Measurements from ENCODE around the gene ATP6V0B. TPM values are rescaled to one million over a fixed set of nuclear protein-coding genes. Genes with fewer than 3 reads are reported as not detected.
A peak's percentile ranks its signal among the peaks of the same experiment; 100 is the strongest.

The ATP6V0B gene
- total RNA-seq, 2 donors from 2014 or later = 96.5 to 113 TPM

DNA sequence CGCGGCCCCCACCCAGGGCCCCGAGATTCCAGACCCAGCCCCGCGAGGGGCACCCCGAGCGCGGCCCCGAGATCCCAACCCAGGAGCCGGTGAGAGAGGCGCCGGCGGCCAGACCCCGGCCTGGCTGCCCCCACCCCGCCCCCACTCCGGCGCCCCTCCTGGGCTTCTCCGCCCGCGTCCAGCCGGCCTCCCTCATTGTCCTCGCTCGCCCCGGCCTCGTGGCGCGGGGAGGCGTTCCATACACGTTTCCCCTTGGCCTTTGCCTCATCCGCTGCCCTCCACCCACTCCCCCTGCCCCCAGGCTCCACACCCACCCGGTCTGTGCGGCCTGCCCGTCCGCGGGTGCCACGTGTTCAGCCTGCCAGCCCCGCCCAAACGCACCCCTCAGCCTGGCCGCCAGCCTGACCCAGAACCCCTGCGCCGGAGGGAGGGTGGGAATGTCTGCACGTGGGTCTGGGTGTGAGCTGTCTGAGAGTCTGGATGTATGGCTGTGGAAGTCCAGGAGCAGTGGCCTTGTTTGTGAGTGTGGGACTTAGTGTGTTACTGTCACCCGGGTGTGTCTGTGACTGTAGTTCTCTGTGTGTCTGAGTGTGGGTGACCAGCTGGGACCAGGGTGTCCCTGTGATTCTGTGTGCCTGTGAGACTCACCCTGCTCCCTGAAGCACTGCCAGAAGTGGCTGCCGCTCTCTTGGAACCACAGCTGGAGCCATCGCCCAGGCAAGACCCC, 4.9 kb downstream of the ATP6V0B start:
- ATAC-seq (peak; percentile 13 to 31), DNase-seq (peak; percentile 72)
- intact Hi-C loops (cut with DNase I) = no loop called here

DNA sequence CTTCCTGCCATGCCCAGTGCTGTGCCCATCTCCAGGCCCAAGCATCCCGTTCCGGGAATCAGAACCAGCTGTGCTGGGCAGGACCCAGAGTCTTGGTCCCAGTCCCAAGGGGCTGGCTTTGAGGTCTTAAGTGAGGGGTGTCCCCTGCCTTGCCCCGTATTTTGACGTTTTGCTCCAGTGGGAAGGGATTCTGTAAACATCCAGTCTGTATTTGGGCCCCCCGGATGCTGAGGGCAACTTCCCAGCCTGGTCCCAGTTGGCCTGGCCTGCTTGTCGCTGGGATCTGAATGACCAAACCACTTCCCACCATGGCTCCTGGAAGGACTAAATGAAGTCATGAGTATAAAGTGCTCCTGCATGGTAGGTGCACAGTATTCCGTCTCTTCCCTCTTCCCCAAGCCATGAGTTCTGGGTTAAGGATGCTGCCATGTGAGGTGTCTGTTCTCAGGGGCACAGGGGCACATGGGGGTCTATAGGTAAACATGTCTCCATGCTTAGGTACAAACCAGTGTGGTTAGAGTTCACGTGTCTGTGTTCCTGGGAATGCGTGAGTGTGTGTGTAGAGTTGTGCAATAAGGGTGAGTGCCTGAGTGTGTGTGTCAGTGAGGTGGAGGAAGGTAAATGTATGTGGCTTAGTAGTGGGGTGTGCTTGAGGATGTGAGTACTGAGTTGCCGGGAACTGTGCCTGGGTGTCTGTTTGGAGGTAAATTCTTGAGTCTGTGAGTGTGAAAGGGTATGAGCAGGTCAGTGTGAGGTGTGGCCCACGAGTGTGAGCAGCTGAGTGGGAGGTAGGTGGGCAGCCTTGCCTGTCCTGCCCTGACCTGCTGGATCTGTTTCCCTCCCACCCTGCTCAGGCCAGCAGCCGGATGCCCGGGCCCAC, 5.7 kb downstream of the ATP6V0B start:
- ATAC-seq = no peak
- intact Hi-C loops (cut with DNase I) = no loop called here
- no peak for DNase-seq

DNA sequence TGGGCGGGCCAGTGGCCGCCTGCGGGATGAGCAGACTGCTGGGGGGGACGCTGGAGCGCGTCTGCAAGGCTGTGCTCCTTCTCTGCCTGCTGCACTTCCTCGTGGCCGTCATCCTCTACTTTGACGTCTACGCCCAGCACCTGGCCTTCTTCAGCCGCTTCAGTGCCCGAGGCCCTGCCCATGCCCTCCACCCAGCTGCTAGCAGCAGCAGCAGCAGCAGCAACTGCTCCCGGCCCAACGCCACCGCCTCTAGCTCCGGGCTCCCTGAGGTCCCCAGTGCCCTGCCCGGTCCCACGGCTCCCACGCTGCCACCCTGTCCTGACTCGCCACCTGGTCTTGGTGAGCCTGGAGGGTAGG, 6.4 kb downstream of the ATP6V0B start:
- DNase-seq (no peak), ATAC-seq (no peak)
- intact Hi-C loops (cut with DNase I) = no loop called here

DNA sequence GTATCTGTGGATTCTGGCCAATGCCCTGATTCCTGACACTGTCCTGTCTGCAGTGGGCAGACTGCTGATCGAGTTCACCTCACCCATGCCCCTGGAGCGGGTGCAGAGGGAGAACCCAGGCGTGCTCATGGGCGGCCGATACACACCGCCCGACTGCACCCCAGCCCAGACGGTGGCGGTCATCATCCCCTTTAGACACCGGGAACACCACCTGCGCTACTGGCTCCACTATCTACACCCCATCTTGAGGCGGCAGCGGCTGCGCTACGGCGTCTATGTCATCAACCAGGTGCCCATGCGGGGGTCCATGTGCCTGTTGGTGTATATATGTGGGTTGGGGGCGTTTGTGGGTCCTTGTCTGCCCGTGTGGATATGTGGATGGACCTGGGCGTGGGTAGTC, 6.9 kb downstream of the ATP6V0B start:
- intact Hi-C loops (cut with DNase I) = no loop called here
- DNase-seq (no peak), ATAC-seq (no peak)

DNA sequence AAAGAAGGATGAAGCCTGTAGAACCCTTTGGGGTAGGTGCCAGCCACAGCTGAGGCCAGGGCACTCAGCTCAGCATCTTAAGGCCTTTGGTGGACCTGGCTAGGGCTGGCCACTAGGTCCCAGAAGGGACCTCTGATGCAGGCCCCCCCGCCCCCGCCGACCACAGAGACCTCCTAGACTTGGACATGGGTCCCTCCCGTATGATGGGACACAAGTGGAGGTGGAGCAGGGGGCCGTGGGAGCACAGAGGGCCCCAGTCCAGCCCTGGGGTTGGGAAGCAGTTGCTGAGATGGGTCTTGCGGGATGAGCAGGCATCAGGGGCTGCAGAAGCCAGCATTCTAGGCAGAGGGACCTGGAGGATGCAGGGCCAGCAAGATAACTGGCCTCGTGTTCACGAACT, 7.5 kb downstream of the ATP6V0B start:
- intact Hi-C loops (cut with DNase I) = no loop called here
- DNase-seq (no peak), ATAC-seq (no peak)

DNA sequence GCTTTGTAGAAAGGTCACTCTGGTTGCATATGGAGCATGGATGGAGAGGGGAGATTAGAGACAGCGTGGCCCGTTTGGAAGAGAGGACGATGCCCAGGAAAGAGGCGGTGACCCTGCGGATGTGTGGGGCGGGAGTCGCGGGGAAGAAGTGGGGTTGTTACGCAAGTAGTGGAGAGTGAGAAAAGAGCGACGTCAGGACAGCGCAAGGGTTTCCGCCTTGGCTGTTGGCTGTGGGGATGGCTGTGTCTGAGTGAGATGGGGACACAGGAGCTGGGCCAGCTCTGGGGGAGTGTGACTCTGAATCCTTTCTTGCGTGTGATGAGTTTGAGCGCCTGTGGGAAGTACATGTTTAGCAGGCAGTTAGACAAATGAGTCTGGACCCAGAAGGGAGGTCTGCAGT, 8.0 kb downstream of the ATP6V0B start:
- ATAC-seq (no peak), DNase-seq (no peak)
- intact Hi-C loops (cut with DNase I) = no loop called here

DNA sequence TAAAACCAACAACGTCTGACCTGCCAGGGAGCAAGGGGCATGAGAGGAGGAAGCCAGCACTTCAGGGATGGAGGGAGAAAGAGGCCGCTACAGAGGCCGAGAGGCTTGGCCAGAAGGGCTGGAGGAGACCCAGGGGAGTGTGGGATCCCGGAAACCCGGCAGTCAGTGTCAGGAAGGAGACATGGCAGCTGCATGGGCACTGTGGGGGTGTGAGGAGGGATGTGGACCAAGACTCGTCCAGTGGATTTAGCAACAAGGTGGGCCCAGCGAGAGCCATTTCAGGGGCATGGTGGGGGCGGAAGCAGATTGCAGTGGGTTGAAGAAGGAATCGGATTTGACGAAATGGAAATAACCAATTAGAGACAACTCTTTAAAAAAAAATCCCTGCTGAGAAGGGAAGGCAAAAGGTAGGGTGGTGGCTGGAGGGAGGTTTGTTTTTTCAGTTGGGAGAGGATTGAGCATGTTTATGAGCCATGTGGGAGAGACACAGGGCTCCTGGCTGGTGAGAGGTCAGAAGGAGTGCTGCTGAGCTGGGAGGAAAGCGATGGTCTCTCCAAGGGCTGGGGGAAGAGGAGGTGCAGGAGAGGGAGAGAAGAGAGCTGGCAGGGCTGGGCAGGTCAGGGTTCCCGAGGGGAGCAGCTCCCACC, 8.6 kb downstream of the ATP6V0B start:
- DNase-seq (no peak), ATAC-seq (no peak)
- intact Hi-C loops (cut with DNase I) = no loop called here

DNA sequence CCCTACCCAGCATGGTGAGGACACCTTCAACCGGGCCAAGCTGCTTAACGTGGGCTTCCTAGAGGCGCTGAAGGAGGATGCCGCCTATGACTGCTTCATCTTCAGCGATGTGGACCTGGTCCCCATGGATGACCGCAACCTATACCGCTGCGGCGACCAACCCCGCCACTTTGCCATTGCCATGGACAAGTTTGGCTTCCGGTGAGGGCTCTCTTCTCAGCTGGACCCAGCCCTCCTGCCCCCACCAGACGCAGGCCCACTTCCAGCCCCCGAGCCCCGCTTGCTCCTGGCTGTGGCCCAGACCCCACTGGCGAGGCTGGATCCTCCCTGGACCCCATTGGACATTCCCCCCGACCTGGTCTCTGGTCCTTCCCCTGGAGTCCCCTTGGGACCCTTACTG, 10.1 kb downstream of the ATP6V0B start:
- ATAC-seq (no peak), DNase-seq (no peak)
- intact Hi-C loops (cut with DNase I) = no loop called here

DNA sequence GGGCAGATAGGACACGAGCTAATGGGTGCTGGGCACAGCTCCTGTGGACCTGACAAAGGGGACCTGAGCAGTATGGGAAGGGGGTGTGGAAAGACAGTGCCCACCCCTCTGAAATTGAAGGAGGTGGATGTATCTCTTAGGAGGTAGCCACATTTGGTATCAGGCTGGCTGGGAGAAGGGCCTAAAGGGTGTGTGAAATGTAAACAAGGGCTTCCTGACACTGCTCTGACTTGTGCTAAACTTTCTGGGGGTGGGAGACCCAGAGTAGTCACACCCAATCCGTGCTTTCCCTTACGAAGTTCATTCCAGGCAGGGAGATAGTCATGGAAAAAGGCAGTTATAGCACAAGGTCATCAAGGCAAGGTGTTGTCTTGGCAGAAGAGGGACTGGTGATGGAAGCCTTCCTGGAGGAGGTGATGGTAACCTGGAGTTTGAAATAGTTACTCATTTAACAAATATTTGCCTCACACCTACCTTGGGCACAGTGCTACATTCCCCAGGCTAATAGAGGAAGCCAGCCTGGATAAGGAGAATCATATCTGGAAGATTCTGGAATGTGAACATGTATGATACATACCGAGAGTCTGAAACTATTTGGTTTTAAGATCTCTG, 11.3 kb downstream of the ATP6V0B start:
- intact Hi-C loops (cut with DNase I) = no loop called here
- ATAC-seq (no peak), DNase-seq (no peak)

DNA sequence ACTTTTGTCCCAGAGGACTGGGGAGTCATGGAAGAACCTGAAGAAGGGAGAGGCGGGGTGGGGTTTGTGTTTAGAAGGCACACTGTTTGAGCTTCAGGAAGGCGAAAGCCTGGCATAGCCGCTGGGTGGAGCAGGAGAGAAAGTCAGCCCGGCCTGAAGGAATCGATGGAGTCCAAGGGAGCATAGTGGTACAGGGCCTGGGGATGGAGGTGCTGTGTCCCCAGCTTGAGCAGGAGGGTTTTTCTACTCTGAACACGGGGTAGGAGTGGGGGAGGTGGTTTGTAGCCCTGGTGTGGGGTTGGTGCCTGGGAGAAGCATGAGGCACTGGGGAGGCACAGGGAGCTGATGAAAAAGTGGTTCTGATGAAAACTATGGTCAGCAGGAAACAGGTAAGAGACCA, 12.0 kb downstream of the ATP6V0B start:
- intact Hi-C loops (cut with DNase I) = no loop called here

DNA sequence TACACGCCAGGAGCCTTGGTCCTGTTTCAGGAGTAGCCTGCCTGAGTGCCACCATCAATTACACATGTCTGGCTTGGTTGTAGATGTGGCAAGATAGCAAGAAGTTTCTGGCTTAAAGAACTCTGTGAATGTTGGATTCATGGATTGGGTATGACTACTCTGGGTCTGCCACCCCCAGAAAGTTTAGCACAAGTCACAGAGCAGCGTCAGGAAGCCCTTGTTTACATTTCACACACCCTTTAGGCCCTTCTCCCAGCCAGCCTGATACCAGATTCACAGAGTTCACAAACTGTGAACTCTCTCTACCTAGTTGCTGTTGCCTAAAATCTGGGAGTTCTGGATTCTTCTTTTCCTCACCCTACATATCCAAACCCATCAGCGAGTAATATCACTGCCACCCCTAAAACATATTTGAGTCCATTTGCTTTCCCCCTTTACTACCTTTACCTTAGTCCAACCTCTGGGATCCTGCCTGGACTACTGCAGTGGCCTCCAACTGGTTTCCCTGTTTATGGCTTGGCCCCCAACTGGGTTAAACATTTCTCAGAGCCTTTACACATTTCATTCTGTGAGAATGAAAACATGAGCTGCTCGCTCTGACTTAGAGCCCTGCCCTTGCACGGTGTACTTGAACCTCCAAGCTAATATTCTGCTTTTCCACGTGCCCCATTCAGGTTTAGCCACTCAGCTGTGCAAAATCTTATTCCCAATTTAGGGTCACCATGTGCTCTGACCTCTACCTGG, 12.6 kb downstream of the ATP6V0B start:
- intact Hi-C loops (cut with DNase I) = no loop called here
- ATAC-seq = no peak
- no peak for DNase-seq

More for the DNA sequence above, 12.0 kb downstream of the ATP6V0B start:
- ATAC-seq (no peak), DNase-seq (no peak)

DNA sequence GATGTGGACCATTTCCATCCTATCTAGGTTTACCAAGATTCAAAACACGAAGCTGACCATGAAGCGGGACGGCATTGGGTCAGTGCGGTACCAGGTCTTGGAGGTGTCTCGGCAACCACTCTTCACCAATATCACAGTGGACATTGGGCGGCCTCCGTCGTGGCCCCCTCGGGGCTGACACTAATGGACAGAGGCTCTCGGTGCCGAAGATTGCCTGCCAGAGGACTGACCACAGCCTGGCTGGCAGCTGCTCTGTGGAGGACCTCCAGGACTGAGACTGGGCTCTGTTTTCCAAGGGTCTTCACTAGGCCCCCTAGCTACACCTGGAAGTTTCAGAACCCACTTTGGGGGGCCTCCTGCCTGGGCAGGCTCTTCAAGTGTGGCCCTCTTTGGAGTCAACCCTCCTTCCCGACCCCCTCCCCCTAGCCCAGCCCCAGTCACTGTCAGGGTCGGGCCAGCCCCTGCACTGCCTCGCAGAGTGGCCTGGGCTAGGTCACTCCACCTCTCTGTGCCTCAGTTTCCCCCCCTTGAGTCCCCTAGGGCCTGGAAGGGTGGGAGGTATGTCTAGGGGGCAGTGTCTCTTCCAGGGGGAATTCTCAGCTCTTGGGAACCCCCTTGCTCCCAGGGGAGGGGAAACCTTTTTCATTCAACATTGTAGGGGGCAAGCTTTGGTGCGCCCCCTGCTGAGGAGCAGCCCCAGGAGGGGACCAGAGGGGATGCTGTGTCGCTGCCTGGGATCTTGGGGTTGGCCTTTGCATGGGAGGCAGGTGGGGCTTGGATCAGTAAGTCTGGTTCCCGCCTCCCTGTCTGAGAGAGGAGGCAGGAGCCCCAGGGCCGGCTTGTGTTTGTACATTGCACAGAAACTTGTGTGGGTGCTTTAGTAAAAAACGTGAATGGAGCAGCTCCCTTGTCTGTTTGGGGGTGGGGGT, 15.8 kb downstream of the ATP6V0B start:
- intact Hi-C loops (cut with DNase I) = no loop called here
- peak in 1 of 2 donors; percentile 1 for ATAC-seq
- no peak for DNase-seq

DNA sequence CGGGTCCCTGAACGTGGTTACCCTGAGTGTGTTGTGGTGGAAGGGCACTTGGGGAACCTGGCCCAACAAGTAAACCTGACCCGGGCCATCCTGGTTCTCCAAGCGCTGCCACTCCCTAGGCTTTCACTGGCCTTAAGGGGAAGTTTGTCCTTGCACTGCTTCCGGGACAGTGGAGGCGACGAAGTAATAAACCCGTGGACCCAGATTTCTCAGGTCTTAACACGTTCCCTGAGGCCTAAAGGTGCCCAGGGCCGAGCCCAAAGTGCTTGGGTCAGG, 16.4 kb downstream of the ATP6V0B start:
- ATAC-seq (peak in 1 of 2 donors; percentile 18), DNase-seq (no peak)
- intact Hi-C loops (cut with DNase I) = no loop called here

DNA sequence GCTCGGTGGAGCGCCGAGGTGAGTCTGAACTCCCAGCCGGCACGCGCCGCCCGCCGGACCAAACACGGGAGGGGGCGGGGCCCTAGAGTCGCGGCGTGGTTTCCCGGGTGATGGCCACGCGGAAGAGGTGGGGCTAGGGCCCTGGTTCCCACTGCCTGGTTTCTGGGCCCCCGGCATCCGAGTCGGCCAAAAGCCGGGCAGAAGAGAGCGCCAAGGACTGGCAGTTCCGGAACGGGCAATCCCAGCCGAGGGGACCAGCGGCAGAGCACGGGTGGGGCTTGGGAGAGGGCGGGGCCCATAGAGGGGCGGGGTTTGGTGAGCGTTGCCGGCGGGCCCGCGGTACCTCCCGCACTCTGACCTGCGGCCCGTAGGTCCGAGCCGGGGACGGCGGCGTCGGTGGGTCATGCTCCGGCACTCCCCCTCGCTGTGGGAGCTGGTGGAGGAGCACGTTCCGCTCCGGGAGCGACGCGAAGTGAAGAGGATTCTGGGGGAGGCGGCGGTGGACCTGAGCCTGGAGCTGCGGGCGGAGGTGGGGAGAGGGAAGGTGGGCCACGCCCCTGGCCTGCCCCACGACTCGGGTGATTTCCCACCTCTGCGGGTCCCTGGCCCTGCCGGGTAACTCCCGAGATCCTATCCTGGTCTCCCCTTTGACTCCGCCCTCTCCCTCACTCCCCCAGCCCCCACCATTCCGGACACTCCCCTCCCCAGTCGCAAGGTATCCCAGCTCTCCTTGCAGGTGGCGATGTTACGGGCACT, 16.9 kb downstream of the ATP6V0B start, which contains the start of gene CCDC24:
TSS of gene CCDC24 (plus strand) at position 124 of the 756 bp plus-strand sequence. CDS start at position 404, 280 bp downstream.
- ATAC-seq (peak; percentile 87 to 92), DNase-seq (peak; percentile 89)
- intact Hi-C loops (cut with DNase I) = no loop called here

DNA sequence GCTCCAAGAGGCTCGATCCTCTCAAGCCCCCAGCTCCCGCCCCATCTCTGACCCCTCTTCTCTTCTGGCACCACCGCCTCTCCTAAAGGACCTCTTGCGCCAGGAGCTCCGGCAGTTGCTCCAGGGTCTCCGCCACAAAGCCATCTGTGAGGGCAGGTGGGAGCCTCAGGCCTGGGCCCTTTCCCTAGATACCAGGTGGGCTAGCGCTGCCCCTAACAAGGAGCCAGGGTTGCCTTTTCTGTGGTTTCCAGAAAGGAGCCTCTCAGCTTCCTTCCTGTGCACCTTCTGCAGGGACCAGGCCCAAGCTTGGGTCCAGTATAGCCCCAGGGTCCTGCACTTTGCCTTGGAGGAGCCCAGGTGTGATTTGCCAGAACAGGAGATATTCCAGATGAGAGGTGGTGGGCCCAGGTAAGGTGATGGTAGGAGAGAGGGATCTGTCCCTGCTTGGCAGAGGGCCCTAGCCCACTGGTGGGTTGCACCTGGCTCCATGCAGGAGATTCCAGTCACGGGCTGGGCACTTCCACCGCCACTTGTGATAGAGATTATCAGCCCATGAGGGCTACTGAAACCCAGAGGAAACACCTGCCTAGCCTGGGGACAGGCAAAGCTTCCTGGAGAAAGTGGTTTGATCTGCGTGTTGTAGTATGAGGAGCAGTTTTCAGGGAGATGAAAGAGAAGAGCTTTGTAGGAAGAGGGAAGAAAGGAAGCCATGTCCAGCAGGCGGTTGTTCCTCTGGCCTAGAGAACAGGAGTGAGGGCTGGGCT, 17.7 kb downstream of the ATP6V0B start:
- intact Hi-C loops (cut with DNase I) = no loop called here
- DNase-seq (no peak), ATAC-seq (no peak)

DNA sequence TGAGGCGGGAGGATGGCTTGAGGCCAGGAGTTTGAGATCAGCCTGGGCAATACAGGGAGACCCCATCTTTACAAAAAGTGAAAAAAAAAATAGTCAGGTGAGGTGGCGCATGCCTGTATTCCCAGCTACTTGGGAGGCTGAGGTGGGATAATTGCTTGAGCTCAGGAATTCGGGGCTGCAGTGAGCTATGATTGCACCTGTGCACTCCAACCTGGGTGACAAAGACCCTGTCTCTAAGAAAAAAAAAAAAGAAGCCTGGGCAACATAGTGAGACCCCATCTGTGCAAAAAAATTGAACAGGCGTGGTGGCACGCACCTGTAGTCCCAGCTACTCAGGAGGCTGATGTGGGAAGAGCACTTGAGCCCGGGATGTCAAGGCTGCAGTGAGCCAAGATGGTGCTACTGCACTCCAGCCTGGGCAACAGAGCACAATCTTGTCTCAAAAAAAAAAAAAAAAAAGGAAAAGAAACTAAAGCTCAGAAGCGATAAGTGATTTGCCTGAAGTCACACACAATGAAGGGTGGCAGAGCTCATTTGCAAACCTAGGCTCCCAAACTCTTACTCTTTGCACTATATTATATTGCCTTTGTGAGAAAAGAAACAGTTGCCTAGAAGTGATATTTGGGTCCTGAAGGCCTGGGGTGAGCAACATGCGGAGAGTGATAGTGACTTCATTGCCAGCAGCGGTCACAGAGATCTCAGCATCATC, 18.6 kb downstream of the ATP6V0B start:
- intact Hi-C loops (cut with DNase I) = no loop called here
- ATAC-seq = no peak
- DNase-seq = no peak
